HG03064 (cell line): ENCODE measurements around the gene CMTM4.

Source experiments
- ATAC-seq: cut with Tn5 transposase; IDR thresholded peaks from one replicate; pipeline ENCODE4 v1.9.1; 2021; ENCODE audit warnings: low read depth; ENCODE audit not compliant: unreplicated experiment

CMTM4 gene

DNA sequence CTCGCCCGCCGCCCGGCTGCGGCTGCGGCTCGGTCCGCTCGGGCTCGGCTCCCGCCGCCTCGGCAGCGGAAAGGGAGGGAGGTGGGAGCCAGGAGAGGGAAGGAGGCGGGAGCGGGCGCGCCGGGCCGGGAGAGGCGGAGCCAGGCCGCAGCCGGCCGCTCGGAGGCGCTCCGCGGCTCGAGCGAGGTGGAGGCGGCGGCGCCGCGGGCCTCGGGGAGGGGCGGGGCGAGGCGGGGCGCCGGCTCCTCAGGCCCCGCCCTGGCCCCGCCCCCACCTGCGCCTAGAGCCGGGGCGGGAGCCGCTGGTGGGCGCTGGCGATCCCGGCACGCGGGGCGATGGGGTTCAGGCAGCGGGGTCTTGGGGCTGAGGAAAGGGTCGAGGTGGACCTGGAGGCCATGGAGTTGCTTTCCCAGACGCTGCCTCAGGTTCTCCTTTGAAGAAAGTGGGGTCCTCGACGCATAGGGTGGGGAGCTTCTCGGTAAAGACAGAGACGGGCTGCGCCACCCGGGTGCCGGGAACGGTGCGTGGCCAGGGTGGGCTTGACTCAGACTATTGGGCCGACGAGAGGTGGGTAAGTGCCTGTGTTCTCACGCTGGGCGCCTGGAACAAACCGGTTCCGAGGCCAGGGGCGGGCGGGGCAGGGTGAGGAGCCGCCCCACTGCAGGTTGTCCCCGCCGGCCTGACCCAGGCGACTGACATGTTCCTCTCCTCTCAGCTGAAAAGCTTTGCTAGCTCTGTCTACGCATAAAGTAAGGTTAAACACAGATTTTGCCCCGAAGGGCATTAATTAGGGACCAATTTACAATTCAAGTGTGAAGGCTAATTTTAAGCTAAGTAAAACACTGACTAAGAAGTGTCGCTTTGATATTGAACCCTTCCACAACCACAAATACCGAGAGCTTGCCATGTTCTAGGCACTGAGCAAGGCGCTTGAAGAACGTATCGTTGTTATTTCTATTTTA is at the start of gene CMTM4:
Gene CMTM4 (minus strand): TSS at position 75 of the 962 bp plus-strand sequence. CDS start 218 bp downstream, outside the sequence.
- ATAC-seq = peak; percentile 85

DNA sequence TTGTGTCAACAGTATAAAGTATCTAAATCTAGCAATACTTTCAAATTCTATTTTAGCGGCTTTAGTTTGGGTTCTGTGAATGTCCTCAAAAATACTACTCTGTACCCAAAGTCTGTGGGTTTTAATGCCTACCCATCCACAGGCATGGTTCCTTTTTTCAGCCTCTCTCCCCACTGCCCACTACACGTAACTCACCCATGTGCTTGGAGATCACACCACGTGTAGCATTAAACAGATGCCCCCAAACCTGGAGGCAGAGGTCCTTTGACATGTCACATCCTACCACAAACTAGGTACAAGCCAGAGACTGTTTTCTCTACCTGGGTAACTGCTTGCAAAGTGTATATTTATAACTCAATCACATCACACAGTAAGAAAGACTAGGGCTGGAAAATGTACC is 49.5 kb upstream of the CMTM4 start:
- ATAC-seq = no peak

DNA sequence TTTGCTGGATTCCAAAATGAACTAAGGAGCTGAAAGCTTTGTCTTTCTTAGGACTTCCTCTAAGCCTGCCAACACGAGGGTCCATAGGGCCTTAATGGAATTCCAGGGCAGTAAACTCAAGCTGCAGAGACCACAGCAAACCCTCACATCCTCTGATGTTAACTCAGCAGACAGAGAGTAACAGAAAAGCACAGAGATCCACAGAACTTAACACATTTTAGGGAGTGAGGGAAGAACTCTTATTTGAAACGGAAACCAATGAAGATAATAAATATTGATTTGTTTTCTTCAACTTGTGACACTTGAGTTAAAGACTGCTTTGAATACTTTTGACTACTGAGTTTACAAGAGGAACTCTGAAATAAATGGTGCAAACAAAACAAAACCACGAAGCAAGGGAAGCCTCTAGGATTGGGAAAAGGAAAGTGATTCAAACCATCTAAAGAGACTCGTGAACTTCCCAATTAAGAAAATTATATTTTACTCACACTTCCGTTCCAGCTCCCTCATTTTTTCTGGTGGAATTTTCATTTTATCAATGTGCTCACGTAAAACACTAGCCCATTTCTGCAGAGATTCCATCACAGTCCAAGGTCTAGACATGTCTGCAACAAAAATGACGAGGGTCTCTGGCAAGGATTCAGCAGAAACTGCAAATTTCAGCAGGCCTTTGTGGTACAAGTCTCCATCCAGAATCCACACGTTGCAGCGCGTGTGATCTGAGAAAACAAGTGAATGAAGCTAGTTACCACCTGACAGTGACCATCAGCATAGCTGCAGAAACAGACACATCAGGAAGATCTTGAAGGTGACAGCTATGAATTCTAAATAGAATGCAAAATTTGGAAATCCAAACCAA is 45.6 kb upstream of the CMTM4 start:
- no peak for ATAC-seq

DNA sequence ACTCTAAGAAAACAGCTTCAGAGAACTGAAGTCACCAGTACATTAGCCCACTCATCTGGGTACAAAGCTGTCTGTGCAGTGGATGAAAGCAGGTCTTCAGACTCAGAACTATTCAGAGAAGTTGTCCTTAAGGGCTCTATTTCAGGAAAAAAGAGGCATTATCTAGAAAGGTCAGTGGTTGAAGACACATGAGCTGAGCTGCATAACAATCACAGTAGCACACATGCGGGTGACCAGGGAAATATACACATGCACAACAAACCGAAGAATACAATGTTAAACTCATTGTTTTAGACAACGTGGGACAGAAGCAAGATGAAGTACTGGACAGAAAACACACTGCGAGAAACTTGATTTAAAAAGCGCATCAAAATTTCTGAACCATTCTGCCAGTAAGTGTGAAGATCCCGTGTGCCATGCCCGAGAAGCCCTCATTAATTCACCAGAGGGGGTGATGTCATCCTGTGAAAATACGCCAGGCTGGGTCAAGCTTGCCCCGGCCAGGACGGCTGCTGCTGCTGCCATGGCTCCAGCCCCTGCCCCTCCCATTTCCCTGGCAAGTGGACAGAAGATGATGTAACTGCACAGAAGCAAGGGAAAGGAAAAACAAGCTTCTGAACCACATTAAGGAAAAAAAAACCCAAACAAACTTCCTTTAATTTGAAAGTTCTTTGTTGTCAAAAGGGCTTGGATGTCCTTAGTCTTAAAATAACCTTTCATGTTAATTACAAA is 44.8 kb upstream of the CMTM4 start:
- no peak for ATAC-seq

DNA sequence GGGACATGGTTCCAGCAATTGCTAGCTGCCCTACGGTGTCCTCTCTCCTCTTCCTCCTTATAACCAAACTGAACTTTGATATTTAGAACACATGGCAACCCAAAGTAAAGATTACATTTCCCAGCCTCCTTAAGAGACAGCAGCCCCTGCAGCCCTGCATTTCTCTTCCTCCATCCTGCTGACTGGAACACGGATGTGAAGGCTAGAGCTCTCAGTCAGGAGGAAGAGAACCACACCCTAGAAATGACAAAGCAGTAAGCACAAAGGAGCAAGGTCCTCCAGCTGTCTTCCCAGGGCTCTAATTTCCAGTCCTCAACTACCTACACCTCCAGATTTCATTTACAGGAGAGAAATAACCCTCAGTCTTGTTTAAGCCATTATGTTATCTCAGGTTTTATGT is 44.0 kb upstream of the CMTM4 start:
- no peak for ATAC-seq

DNA sequence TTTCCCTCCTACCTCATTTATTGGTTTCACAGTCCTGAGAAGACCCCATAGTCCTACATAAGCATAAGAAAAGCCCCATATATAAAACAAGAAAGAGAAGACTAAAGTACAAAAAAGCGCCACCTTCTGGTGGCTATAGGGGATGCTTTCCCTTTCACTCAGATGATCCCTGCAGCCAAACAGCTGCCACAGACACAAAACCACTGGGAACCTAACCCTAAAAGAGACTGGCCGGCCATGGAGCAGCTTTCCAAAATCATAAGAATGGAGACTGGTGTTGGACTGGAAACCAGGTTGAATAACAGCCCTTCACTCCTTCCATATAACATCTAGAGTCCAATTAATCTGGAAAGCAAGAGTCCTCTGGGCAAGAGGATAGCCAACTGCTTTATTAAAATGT is 43.5 kb upstream of the CMTM4 start:
- no peak for ATAC-seq

DNA sequence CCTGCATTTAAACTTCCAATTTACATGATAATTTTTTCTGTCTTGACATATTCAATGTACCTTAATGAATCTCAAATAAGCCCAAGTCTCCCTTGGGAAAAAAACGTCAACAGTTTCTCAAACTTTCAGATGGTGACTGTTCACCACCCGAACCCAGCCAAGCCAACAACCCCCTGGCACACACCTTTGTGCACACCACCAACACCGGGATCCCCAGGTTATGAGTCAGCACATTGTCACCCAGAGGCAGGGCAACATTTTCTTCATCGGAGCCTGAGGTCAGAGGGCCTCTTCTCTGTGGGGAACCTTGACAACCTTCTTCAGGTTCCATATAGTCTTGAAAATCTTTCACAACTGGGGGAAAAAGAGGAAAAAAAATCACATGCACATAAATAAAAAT is 39.3 kb upstream of the CMTM4 start:
- ATAC-seq = no peak

DNA sequence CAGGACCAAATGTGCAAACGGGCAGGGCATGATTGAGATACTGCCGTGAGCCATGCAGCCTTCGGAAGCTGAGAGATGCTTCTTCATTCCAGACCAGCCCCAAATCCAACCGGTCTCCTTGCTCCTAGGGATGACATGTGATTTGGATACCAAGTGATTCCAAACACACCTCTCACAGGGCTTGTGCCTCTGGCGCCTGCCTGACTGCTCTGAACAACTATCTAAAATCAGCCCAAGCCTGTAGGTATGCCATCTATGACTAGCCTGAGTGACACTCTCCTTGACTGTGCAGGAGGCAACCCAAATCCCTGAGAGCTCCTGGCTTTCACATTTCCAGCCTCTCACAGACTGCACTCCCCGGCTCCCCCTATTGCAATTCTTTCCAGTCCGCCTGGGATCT is 34.6 kb upstream of the CMTM4 start:
- ATAC-seq = no peak

DNA sequence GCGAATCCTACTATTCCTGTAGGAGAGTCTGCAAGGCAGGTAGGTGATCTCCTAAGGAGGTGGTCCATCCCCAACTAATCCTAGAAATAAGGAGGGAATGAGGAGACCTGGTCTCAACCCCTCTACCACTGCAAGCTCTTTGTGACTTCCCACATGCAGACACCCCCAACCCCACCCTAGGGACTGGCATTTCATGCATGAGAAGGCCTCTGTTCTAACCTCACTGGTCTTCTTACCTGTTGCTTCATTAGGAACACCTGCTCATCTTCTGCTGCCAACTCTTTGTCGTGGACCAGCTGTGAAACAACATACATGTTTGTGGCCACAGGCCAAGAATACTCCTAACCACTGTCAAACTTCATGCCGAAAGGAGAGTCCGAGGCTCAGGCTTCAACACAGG is 32.3 kb upstream of the CMTM4 start:
- ATAC-seq = no peak

DNA sequence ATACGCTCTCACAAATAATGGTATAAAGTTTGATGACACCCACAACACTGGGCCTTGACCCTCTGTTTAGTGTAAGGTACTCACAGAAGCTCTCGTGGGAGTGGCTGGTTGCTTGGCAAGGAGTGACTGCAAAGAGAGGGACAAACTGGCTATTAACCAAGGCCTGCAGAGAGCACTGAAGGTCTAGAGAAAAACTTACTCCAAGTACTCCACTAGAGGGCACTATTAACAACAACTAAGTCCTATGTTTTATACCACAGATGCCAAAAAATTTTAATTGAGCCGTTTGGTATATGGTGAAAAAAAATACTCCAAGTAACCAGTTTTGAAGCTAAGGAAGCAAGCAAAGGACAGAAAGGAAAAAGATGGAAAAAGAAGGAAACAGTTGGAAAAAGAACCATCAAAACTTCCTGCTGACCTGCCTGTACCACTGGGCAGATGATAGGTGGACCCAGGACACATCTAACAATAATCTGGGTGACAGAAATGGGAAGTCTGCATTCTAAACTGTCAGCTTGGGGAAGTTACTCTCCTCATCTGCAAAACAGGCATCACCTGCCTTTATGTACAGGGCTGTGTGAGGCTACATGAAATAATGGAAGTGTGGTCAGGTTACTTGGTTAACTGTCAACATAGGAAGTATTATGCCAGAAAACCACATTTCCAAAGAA is 31.7 kb upstream of the CMTM4 start:
- ATAC-seq = no peak

DNA sequence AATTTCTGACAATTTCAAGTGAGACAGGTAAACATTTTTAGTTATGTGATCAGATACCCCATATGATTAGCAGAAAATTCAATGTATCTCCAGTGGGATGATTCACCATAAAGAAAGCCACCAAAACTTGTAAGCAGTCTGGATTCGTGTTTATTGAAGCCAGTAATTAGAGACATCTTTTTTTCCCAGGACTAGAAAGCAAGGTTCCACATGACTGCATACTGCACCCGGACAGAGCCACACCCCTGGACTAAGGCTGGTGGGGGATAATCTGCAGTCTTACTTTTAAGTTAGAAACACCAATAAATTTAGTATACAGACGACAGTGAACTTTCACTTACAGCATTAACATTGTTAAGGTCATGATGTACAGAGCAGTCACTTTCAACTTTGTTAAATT is 24.2 kb upstream of the CMTM4 start:
- no peak for ATAC-seq

DNA sequence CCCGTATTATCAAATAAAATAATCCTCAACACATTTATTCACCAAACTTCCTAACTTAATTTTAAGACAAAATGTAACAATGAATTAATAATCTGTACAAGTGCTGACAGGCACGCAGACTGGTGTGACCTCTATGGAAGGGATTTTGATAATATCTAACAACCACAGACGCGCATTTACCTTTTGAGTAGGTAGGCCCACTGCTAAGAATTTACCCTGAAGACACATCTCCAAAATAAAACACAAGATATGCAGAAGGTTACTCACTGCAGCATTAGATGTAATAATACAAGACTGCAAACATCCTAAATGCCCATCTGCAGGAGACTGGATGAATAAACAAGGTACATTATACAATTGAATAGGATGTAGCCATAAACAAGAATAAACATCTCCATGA is 22.7 kb upstream of the CMTM4 start:
- ATAC-seq = no peak

DNA sequence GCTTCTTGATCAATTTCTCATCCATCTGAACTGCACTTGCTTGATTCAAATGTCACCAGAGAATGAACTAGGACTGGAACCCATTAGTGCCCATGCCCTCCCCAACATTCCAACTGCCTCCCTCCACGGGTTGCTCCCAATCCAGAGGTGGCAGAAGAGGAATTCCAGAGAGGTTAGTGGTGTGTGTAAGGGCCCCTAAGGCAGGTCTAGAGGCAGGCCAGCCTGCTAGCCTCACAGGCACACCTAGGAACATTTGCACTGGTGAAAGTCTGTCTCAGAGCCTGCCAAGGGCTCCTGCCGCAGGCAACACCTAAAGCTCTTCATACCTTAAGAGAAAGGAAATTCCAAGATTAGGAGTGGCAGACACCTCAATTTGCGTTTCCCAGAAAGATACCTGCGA is 21.2 kb upstream of the CMTM4 start:
- no peak for ATAC-seq

DNA sequence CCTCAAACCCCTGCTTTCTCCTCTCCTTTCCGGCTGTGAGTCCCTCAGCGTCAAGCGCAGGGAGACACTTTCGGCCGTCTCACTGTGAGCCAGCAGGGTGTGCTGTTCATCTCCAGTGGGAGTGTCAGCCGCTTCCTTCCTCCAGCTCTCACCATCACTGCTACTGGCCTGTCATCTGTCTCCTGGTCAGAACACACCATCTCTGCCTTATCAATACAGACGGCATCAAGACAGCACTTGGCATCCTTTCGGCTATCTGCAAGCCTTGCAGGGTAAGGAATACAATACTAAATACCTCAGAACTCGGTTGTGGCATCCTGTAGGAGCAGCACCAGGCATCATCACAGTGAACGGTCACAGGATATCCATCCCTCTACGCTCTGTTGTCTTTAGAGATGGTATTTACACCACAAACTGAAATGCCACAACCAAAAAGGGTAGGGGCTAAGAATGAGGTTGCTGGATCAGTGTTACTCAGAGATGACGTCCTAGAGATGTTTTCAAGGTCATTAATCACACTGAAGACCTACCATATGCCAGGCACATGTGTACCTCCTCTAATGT is 20.7 kb upstream of the CMTM4 start:
- no peak for ATAC-seq

DNA sequence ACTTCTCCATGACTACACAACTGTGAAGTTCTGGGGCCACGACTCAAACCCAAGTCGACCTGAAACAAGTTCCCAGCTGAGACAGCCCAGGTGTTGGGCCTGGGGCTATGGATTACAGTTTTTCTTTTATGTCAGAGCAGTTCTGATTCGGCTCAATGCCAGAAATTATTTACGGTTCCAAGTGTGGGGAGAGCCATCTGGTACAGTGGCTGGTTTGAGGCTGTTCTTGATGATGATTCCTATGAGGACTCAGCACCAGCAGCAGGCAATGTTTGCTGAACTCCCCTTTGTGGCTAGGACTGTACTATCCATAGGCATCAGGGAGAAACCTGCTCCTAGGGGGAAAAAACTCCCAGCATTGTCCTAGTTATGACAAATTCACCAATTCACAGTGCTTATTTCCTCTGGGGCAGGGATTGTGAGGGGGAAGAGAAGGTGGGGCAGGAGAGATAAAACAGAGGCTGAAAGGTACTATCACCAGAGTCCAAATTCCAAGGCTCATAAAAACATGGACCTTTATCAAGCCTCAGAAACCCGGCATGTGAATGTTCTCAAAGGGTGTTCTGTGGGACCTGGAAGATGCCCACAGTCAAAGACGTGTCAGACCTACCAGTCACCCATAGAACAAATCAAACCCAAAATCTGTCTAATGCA is 18.2 kb upstream of the CMTM4 start:
- ATAC-seq = no peak

DNA sequence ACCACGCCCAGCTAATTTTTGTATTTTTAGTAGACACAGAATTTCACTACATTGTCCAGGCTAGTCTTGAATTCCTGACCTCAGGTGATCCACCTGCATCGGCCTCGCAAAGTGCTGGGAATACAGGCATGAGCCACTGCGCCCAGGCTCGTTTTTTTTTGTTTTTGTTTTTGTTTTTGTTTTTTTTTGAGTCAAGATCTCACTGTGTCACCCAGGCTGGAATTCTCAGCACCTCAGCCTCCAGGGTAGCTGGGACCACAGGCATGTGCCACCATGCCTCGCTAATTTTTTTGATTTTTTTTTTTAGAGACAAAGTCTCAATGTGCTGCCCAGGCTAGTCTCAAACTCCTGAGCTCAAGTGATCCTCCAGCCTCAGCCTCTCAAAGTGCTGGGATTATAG is 17.5 kb upstream of the CMTM4 start:
- ATAC-seq = no peak

DNA sequence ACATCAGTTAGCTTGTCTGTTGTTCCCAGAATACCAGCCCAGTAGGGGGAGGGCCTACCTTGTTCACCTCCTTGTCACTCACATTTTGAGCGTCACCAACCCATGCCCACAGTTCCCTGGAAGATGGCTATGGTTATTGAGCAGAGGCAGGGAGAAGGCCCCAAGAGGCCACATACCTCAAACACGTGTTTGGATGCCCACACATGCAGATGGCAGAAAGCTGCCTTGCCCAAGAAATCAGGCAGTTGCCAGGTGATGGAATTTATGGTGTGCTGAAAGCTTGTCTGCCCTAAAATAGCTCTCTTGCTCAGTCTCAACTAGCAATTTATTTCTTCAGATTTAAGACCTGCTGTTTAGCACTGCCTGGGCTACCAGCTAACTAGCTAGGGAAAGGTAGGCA is 16.5 kb upstream of the CMTM4 start:
- no peak for ATAC-seq

DNA sequence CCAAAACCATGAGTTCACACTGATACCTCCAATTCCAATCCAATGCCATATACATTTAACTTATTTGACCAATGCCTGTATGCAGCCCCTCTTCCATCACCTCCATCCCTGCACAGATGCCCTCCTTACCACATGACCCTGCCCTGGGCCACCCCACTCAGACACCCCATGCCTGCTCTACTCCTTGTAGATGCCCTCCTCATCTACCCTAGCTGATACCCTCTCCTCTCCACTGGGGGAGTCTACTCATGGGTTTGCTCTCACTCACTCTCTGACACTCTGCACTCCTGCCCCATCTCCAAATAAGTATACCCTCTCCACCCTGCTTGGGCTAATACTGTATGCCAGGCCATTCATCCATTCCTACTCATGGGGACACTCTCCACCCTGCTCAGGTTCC is 16.0 kb upstream of the CMTM4 start:
- ATAC-seq = no peak

DNA sequence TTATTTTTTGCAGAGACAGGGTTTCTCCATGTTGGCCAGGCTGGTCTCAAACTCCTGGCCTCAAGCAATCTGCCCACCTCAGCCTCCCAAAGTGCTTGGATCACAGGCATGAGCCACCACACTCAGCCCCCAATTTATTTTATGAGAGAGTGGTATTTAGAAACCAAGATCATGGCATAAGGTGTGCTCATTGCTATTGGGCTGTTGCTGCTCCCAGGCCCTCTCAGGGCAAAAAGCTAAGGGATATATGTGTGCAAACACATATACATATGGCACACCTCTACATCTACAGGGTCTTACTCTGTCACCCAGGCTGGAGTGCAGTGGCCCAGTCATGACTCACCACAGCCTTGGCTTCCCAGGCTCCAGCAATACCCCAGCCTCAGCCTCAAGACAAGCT is 15.0 kb upstream of the CMTM4 start:
- no peak for ATAC-seq

DNA sequence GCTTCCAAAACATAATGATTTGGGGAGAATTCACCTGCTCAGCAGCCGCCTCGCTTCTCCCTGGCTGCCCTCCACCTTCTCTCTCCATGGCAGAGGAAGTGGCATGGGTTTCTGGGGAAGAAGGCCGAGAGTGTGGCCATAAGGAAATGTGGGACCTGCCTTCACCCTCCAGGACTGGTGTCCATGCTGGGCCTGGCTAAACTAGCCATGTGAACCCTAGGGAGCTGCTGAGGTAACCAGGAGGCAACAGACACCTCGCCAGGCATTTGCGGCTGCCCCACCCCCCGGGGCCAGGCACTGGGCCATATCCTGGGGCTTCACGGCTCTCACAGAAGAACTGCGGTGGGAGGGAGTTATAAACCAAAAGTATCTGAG is 9.9 kb upstream of the CMTM4 start:
- no peak for ATAC-seq
